Spleen (tissue), 11 donors: ENCODE results near the gene TMEM92. TPM values are rescaled to one million over a fixed set of nuclear protein-coding genes. Genes with fewer than 3 reads are reported as not detected.

Source experiments
- DNase-seq: peaks from one replicate; pipeline ENCODE4 v3.0.0-alpha.2; 2020
- H3K27ac ChIP-seq, 8 donors: fragments of 200-600 bp; sonication (generic) in 7 of 8; 1 replicate in 4 of 8; 2 replicates in 4 of 8; pipeline versions ENCODE4 v1.5.0 to v1.8.0; 2016 to 2021; ENCODE audit warnings: inconsistent platforms in 4 of 8, mild to moderate bottlenecking in 4 of 8, moderate library complexity in 1 of 8
- H3K27me3 ChIP-seq, 7 donors: fragments of 200-600 bp; sonication (generic) in 6 of 7; replicated peaks in 1 of 7; 1 replicate in 4 of 7; 2 replicates in 3 of 7; pipeline versions ENCODE4 v1.5.0 to v1.8.0; 2016 to 2021; ENCODE audit warnings: inconsistent platforms in 3 of 7, mild to moderate bottlenecking in 1 of 7
- H3K36me3 ChIP-seq, 6 donors: fragments of 200-600 bp; sonication (generic) in 5 of 6; 1 replicate in 4 of 6; 2 replicates in 2 of 6; pipeline versions ENCODE4 v1.5.0 to v1.8.0; 2016 to 2021; ENCODE audit warnings: inconsistent platforms in 2 of 6
- H3K4me1 ChIP-seq, 6 donors: fragments of 200-600 bp; sonication (generic) in 5 of 6; 1 replicate in 3 of 6; 2 replicates in 3 of 6; pipeline versions ENCODE4 v1.5.0 to v1.8.0; 2016 to 2021; ENCODE audit warnings: inconsistent platforms in 3 of 6
- H3K4me3 ChIP-seq, 8 donors: fragments of 200-600 bp; sonication (generic) in 7 of 8; 1 replicate in 4 of 8; 2 replicates in 4 of 8; pipeline versions ENCODE4 v1.5.0 to v1.8.0; 2016 to 2021; ENCODE audit warnings: inconsistent platforms in 4 of 8, mild to moderate bottlenecking in 4 of 8, moderate library complexity in 2 of 8
- H3K9me3 ChIP-seq, 8 donors: fragments of 200-600 bp; sonication (generic) in 7 of 8; 1 replicate in 4 of 8; 2 replicates in 4 of 8; pipeline versions ENCODE4 v1.5.0 to v1.8.0; 2016 to 2021; ENCODE audit warnings: inconsistent platforms in 4 of 8
- CTCF ChIP-seq, 11 experiments: fragments of 200-600 bp in 7 of 11; fragments of 450-650 bp in 4 of 11; sonication (generic) in 4 of 11; IDR thresholded peaks in 8 of 11; conservative IDR thresholded peaks in 3 of 11; 1 replicate in 7 of 11; 2 replicates in 4 of 11; pipeline versions ENCODE4 v1.4.0 to v1.8.0; 2016 to 2021; ENCODE audit warnings: antibody characterized with exemption in 11 of 11, inconsistent platforms in 4 of 11, mild to moderate bottlenecking in 1 of 11
- POLR2A ChIP-seq, 3 donors: fragments of 450-650 bp; IDR thresholded peaks; one replicate each; pipeline ENCODE4 v1.5.1; 2017; ENCODE audit warnings: antibody characterized with exemption in 3 of 3, mild to moderate bottlenecking in 1 of 3
- POLR2AphosphoS5 ChIP-seq, 3 donors: sonication (generic); formaldehyde crosslinking; IDR thresholded peaks; one replicate each; pipeline ENCODE4 v1.5.1; 2017; ENCODE audit warnings: antibody characterized with exemption in 3 of 3
- WGBS, 5 donors: extraction: QIAGEN DNeasy Blood & Tissue Kit in 3 of 5; methylation state at CpG; one replicate each; pipeline versions ENCODE4 v1.1.5 to v1.1.7; 2013 to 2018; 5-methylcytosine and 5-hydroxymethylcytosine counted together
- intact Hi-C: fragments of 100-400 bp; cut with DNase I; formaldehyde crosslinking; loops from one replicate; pipeline ENCODE4 v1.15.0; 2023; ENCODE audit warnings: low total_unique reads
- polyA plus RNA-seq, 3 donors: library from polyadenylated mRNA; stranded (reverse); fragments of 200-250 nt; gene quantifications; one replicate each; pipeline ENCODE4 v1.2.1, GENCODE V29; 2013
- total RNA-seq, 7 donors: library from RNA; depleted of rRNA in 3 of 7; stranded (reverse); fragments of >200 nt in 3 of 7; fragmentation: NEBNext Ultra II Directional in 4 of 7; extraction: Animal tissue kit (Norgen Biotek cat#: 25700) in 4 of 7; gene quantifications; one replicate each; pipeline versions ENCODE4 v1.1.0 to v1.2.1, GENCODE V29; 2016 to 2021
- donor health status: healthy with polysubstance abuse.
- donor health status: DM: no; HTN: no; CAD: no; lungs with moderate emphysema.
- donor health status: DM: no; HTN: no; CAD: no.
- donor health status: Bipolar disorder and iron deficiency.
- donor health status: healthy.
- donor health status: DM: no; HTN: no; CAD: no.
- donor health status: DM: yes; HTN: yes; CAD: no.

The TMEM92 gene
- total and polyA plus RNA-seq, 10 donors: 0.06 to 0.49 (median 0.44) TPM; not detected in 7

GRCh38 chr17:50258647-50259476 is 15.4 kb upstream of the TMEM92 start:
- Histone ChIP-seq H3K36me3 (no peaks in the 10 kb centered on the region), H3K4me3 (no peak overlapping the region), H3K27ac (no peak overlapping the region), H3K27me3 (peaks cover 0 to 41% (median 0%) of the 10 kb centered on the region in 7 donors), H3K9me3 (no peaks in the 10 kb centered on the region), H3K4me1 (no peaks in the 10 kb centered on the region)
- no peak for DNase-seq
- no peak for TF ChIP-seq POLR2AphosphoS5 (IDR thresholded peaks at IDR 0.05)
- no peak for TF ChIP-seq POLR2A (IDR thresholded peaks at IDR 0.05)
- no peak for TF ChIP-seq CTCF (IDR thresholded peaks at IDR 0.05 in 8 of 11, conservative IDR thresholded peaks at IDR 0.05 in 3 of 11)
- intact Hi-C loops: no loop called here
- WGBS, 5 donors: 74 to 90% (median 77%) methylated on average over 11 to 13 of the region's 13 CpGs

- intact Hi-C loops: no loop called here
- H3K9me3 ChIP-seq: no peaks in the 10 kb centered on the region
- 64 to 91% (median 84%) methylated on average over 18 to 19 of the region's 19 CpGs for WGBS, 5 donors
- peak; percentile 45 for DNase-seq
- no peak overlapping the region for H3K4me3 ChIP-seq
- TF ChIP-seq POLR2A (IDR thresholded peaks at IDR 0.05) (no peak), POLR2AphosphoS5 (IDR thresholded peaks at IDR 0.05) (no peak), CTCF (IDR thresholded peaks at IDR 0.05 in 8 of 11, conservative IDR thresholded peaks at IDR 0.05 in 3 of 11) (no peak)
- no peaks in the 10 kb centered on the region for H3K4me1 ChIP-seq
- peaks cover 0 to 49% (median 0%) of the 10 kb centered on the region in 7 donors for H3K27me3 ChIP-seq
- no peak overlapping the region for H3K27ac ChIP-seq
- H3K36me3 ChIP-seq: no peaks in the 10 kb centered on the region
Observed at GRCh38 chr17:50259477-50260324, 14.6 kb upstream of the TMEM92 start.

GRCh38 chr17:50260501-50260911 is 13.8 kb upstream of the TMEM92 start:
- Histone ChIP-seq H3K36me3 (no peaks in the 10 kb centered on the region), H3K27ac (no peak overlapping the region), H3K4me3 (no peak overlapping the region), H3K9me3 (no peaks in the 10 kb centered on the region), H3K27me3 (peaks cover 0 to 50% (median 0%) of the 10 kb centered on the region in 7 donors), H3K4me1 (no peaks in the 10 kb centered on the region)
- intact Hi-C loops: no loop called here
- peak; percentile 56 for DNase-seq
- 80 to 90% (median 88%) methylated on average over 6 of the region's 6 CpGs for WGBS, 5 donors
- no peak for TF ChIP-seq POLR2A (IDR thresholded peaks at IDR 0.05)

- peak; percentile 39 for DNase-seq
Observed at GRCh38 chr17:50261051-50261915, 13.0 kb upstream of the TMEM92 start.

More at GRCh38 chr17:50261051-50261915, 13.0 kb upstream of the TMEM92 start:
- peaks cover 0 to 50% (median 0%) of the 10 kb centered on the region in 7 donors for H3K27me3 ChIP-seq
- H3K4me3 ChIP-seq: no peak overlapping the region
- H3K36me3 ChIP-seq: no peaks in the 10 kb centered on the region
- peaks cover 0 to 1% (median 0%) of the 10 kb centered on the region in 6 donors for H3K4me1 ChIP-seq
- H3K27ac ChIP-seq: no peak overlapping the region
- no peak for TF ChIP-seq POLR2A (IDR thresholded peaks at IDR 0.05)
- TF ChIP-seq POLR2AphosphoS5 (IDR thresholded peaks at IDR 0.05): no peak
- TF ChIP-seq CTCF (IDR thresholded peaks at IDR 0.05 in 8 of 11, conservative IDR thresholded peaks at IDR 0.05 in 3 of 11): no peak
- intact Hi-C loops: no loop called here
- 74 to 90% (median 82%) methylated on average over 15 of the region's 15 CpGs for WGBS, 5 donors
- H3K9me3 ChIP-seq: no peaks in the 10 kb centered on the region
